T-helper 1 cell treated with Interleukin-12 subunit alpha and Interleukin-12 subunit beta and Interleukin-4 antibody, amounts not matched to agents 30 ng/mL and 1 ng/mL, for 36 hours (primary cell): ENCODE measurements around the gene PLCB1. TPM values are rescaled to one million over a fixed set of nuclear protein-coding genes. Genes with fewer than 3 reads are reported as not detected.

ENCODE experiments used
- intact Hi-C: fragments of 100-400 bp; cut with micrococcal nuclease; formaldehyde crosslinking; loops from one replicate; pipeline ENCODE4 v1.15.1; 2024
- total RNA-seq: library from RNA; stranded (reverse); gene quantifications from 2 replicates; pipeline ENCODE4 v1.2.3, GENCODE V29; 2022

Gene PLCB1
- total RNA-seq, 1 donor from 2014 or later = 1.4 TPM

DNA sequence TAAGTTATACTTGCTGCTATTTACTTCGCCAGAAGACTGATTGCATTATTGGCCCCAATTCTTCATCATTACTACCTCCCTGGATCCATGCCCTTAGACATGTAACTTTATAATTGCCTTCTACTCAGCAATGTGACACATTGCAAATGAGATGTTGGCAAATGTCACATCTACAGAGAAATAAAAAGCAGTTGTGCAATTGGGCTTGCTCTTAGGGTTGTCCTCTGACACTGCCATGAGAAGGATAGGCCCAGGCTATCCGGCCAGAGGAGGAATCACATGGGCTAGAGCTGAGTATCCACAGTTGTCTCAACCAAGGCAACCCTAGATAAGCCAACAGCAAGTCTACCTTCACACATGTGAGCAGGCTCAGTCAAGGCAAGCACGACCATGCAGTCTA lies 447.0 kb downstream of the PLCB1 start:
- intact Hi-C loops = no loop called here

DNA sequence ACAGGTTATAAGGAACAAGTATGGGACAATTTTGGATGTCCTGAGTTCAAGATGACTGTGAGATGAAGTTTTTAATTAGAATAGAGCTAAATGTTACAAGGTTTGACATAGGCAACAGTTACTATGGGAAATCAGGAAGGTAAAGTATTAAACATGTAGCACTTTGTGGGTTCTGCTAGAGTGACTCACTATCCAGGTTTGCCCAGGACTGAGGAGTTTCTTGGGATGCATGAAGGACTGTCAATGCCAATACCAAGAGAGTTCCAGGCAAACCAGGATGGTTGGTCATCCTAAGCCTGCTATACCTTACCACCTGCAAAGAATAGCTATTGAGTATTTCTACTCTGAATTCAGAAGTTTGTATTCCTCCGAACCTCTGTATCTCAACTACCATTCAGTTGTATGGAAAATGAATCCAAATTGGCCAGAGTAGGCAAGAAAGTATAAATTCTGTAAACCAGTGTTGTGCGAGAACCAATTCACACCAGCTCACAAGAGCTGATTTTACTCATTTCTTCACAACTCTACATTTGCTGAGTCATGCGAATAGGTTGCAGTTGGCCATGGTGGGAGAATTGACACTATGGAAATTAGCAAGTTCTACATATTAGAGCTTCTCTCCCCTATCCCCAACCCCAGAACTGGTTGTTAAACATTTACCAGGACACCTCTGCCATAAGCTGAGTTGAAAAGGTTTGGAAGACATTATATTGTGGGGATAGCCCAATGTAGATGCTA lies 449.5 kb downstream of the PLCB1 start:
- intact Hi-C loops = no loop called here

DNA sequence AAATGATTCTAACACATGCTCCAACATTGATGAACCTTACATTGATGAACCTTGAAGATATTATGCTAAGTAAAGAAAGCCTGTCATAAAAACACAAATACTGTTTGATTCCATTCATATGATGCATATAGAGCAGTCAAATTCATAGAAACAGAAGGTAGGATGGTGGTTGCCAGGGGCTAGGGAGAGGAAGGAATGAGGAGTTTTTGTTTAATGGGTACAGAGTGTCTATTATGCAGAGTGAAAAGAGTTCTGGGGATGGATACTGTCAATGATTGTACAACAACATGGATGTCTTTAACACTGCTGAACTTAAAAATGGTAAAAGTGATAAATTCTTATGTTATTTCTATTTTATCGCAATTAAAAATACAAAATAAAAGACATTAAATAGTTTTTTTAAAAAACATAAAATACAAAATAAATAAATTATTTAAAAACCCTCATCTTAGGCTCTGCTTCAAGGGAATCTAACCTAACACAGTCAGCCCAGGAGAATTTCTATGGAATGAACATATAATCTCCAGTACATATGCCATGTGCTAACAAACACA lies 451.0 kb downstream of the PLCB1 start:
- intact Hi-C loops = no loop called here

DNA sequence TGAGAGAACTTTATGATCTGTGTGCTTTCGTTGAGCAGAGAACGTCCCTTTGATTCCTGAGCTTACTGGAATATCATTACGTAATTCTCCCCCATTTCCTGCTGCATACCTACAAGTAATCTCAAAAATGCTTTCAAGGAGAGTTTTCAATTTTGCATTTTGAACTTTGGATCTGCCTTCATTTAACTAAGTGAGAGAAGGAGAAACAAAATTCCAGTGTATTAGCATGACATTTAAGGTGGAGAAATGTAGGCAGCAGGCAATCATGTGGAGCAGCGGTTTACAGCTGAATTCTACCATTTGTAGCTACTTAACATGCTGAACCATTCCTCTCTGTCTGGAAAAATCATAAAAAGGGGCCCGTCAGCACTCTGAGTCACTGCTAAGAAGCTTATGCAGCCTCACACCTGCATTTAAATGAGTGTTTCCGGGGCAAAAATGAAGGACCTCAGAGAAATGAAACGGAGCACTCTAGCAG lies 451.5 kb downstream of the PLCB1 start:
- intact Hi-C loops = no loop called here

DNA sequence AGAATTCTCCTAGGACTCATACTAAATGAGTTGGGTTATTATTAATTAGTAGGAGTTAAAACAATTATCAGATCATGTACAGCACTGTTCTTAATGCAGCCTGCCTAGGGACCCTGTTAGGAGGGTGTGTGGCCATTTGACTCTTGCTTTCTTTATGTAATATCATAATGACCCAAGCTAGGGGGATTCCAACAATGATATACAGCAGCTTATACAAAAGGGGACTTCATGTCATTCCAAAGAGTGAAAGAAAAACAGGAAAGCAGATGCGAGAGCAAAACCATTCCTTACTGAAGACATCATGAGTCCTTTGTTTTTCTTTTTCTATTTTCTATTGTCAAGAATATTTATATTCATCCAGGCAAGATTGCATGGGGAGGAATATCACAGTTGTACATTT lies 455.2 kb downstream of the PLCB1 start:
- intact Hi-C loops = no loop called here

DNA sequence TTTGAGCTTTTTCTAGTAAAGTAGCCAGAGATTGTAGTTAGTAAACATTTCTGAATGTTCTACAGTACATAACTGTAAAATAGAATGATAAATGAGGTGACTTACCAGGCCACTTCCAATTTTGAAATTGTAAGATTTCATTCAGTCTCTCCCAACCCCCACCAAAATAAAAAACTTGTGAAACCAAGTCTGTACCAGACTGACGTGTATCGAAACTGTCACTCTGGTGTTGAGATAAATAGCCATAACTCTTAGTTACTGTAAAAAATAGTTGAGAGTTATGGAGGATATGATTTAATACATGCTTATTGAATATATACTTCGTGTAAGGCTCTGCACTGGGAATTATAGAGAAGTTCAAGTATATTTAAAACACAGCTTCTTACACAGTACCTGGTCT lies 455.7 kb downstream of the PLCB1 start:
- intact Hi-C loops = no loop called here

DNA sequence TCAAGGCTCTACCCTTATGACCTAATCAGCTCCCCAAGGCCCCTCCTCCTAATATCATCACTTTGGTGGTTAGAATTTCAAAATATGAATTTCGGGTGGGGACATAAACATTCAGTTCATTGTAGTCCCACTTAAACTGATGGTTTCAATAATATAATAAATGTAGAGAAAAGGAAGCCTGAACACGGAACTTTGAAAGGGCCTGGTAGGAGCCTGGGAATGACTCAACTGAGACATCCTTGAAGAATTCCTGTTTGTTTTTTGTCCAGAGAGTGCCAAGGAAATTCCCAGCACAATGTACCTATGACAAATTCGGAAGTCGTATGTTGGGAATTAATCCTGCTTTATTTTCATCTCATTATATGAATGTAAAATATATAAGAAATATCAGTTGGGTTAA lies 457.9 kb downstream of the PLCB1 start:
- intact Hi-C loops = no loop called here

DNA sequence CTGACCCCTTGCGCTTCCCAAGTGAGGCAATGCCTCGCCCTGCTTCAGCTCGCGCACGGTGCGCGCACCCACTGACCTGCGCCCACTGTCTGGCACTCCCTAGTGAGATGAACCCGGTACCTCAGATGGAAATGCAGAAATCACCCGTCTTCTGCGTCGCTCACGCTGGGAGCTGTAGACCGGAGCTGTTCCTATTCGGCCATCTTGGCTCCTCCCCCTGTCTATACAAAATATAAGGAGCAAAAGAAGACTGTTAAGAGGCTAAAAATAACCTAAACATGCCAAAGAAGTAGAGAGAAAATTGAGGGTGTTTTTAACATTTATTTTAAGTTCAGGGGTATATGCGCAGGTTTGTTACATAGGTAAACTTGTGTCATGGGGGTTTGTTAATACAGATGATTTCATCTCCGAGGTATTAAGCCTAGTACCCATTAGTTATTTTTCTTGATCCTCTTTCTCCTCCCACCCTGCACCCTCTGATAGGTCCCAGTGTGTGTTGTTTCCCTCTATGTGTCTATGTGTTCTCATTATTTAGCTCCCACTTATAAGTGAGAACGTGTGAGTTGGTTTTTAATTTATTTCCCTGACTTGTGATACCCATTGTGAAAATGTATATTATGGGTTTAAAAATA lies 469.0 kb downstream of the PLCB1 start:
- intact Hi-C loops = loop anchor here (5.0 kb wide), 1 partner anchor 389 kb away; no protein-coding TSS in a partner anchor

DNA sequence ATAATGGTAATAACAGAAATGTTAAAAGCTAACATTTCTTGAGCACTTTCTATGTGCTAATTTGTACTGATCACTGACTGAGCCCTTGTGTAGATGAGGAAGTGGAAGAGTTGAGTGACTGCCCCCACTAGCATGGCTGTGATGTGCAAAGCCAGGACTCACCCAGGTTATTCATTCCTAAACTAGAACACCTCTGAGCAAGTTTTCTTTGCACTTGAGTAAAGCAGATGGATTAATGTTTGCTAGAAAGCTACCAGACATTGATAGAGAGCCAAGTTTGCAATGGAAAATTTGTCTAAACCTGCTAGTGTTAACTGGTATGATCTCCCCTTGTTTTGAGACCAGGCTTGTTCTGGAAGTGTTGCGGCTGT lies 469.5 kb downstream of the PLCB1 start:
- intact Hi-C loops = loop anchor here (5.0 kb wide), 1 partner anchor 389 kb away; no protein-coding TSS in a partner anchor

DNA sequence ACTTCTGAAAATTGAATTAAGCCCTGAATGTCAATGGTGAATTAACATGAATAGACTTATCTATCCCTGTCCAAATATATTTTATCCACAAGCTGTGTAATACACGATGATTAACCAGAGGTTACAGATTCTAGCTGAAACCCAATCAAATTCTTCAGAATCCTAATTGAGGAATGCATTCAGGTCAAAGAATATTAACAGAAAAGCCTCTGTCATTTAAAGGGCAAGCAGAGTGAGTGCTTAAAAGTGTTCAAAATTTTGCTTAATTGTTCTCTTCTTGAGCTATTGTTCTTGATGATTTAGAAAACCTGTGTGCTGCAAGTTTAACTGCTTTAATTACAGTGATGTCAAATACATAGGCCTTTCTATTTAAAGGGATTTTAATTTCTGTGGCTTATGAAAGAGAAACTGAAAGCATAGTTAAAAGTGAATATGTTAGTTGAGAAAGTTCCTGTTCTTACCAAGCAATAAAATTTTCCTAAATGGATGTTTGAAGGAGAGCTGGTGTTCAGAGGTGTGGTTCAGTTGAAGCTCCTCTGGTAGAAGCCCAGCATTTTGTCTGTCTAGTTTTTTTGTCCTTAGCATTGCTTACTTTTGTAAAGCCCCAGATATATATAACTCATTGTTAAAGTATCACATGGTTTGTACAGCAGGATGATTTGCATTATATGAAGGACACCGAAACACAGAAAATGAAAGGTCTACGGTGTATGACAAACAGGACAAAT lies 470.5 kb downstream of the PLCB1 start:
- intact Hi-C loops = loop anchor here (5.0 kb wide), 1 partner anchor 390 kb away; no protein-coding TSS in a partner anchor

DNA sequence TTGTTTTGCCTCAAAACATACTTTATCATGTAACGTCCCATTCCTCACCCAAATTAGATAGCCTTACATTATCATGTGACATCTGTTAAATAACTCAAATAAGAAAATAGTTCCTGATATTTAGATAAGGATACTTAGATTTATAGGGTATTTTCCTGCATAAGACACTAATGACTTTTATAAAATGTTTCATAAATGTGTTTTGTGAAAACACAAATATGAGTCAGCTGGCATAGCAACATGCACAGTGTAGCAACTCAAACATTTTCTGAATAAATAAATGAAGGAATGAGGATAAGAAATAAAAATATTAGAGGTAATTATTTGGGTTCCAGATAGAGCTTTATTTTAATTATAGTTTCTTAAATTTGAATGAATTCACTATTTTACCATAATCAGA lies 476.4 kb downstream of the PLCB1 start:
- intact Hi-C loops = no loop called here

DNA sequence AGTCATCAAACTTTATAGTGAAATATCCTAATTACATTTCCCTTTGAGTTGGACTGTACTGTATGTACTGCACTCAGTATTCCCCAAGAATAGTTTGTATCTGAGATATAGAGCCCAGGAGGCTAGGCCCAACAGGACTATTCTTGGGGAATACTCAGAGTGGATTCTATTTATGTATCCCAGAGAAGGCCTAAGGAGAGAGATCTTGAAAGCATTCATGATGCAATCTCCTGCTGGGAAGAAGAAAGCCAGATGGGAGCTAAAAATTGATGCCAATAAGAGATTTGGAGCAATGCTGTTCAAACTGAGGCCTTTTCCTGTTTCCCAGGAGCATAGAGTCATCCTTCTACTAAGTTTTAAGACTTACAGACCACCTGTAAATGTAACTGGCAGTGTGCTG lies 484.7 kb downstream of the PLCB1 start:
- intact Hi-C loops = no loop called here

DNA sequence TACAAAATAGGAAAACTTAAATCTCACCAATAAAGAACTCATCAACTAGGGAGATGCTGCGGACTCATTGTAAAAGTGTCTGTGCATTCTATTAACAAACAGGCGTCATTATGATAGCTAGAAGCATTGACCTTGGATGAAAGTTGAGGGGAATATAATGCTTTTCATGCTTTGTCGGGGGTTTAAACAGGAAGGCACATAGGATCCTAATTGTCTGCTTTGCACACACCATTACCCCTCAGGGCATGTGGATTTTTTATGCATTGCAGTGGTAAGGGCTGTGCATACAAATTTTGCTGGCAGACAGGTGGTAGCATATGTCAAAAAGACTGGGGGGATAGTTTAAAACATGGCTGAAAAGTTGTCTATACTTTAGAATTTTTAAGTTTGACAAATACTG lies 488.9 kb downstream of the PLCB1 start:
- intact Hi-C loops = no loop called here

DNA sequence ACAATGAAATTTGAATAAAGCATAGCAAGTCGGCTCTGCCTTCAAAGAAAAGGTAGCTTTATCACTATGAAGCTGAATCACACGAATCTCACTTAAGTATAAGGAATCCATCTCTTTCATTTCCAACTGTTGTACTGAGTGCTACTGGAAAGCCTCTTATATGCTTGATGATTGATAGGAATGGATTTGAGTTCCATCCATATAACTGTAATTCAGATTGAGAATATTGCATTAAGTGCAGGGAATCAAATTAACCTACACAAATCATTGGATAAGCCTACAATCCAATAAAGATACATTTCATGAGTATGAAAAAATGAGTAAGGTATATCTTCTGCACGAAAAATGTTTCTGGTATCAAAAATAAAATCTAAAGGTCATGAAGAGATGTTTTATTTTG lies 492.0 kb downstream of the PLCB1 start:
- intact Hi-C loops = no loop called here

DNA sequence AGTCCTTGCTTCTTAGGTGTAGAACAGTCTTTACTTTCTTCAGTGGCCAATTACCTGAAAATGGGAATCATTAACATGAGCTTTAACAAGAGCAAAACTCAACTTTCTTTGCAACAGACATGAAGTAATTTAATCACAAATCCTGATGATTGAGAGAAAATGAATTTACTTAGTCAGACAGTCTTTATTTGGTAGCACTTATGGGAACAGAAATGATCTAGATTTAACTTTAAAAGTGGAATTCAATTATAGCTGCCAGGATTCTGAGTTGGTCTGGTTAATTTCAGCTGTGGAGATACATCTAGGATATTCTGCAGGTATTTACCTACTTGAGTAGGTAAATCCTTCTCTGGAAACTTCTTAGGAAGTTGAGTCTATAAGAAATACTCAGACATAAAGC lies 492.6 kb downstream of the PLCB1 start:
- intact Hi-C loops = no loop called here

DNA sequence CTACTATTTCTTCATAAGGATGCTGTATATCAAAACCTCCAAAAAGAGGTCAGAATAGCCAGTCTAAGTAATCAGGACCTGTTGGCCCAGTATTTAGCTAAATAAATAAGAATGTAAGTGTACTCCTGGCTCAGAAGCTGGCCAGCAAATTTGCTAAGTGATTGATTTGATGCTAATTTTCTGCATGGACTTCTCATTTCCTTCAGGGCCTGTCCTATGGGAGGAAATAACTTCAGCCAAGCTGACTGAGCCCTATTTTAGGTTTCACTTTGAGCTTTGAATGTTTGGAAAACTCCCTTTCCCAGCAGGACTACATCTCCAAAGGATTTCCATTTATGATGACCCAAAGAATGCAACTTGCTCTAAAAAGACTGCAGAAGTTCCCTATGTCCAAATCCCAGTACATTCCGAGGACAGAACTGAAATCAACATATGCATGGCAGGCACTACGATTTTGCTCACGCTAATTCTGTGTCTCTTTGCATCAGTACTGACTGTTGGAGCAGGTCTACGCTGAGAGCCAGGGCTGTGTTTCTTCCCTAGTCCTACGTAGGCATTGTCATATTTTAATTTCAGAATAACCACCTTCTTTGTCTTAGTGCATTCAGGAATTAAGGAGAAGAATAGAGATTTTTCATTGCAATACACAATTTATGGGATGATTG lies 495.4 kb downstream of the PLCB1 start:
- intact Hi-C loops = no loop called here

DNA sequence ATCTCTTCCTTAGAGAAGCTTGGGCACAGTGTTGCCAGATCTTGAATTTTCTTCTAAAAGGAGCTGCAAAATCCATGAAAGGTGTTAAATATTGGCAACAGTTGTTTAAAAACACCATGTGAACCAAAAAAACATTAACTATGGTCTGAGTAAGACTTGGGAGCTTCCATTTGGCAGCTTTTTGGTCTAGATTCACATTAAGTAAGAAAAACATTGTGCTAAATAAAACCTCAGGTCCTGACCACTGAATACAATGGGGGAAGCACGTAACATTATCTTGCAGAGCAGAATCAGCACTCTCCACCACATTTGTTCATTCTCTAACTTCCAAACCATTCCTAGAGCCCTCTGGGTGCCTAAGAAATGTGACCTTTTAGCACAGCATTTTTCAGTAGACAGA lies 499.2 kb downstream of the PLCB1 start:
- intact Hi-C loops = no loop called here

DNA sequence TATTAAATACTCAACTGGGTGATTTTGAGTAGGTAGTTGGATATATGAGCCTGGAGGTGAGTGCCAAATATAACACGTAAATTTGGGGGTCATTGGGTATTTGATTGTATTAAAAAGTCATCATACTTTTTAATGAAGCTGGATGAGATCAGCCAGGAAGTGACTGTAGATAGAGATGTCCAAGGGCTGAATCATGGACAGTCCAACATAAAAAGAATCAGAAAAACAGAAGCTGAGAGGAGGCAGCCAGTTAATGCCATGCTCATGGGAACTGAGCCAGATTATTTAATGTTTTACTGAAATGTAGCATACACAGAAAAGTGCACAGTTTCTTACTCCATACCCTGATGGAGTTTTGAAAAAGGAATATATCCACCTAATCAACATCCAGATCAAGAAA lies 501.3 kb downstream of the PLCB1 start:
- intact Hi-C loops = no loop called here

DNA sequence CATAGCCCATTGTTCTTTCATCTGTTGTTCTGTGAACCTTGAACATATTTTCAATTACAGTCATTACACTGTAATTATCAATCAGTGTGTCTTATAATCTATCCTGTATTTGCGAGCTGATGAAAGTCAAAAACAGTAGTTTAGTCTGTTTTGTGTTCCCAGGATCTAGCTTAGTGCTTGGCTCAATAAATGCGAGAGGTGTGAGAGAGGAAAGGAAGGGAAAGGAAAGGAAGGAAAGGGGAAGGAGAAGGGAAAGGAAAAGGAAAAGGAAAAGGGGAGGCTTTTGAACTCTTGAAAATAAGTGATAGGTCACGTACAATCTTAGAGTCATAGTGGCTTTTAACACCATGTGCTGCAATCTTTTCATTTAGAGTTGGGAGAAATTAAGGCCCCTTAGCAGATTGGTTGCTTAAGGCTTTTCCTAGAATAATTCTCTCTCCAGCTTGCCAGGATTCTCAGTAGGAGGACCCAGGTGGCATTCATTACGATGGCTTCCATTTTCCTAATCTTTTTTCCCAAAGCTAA lies 503.0 kb downstream of the PLCB1 start:
- intact Hi-C loops = no loop called here

DNA sequence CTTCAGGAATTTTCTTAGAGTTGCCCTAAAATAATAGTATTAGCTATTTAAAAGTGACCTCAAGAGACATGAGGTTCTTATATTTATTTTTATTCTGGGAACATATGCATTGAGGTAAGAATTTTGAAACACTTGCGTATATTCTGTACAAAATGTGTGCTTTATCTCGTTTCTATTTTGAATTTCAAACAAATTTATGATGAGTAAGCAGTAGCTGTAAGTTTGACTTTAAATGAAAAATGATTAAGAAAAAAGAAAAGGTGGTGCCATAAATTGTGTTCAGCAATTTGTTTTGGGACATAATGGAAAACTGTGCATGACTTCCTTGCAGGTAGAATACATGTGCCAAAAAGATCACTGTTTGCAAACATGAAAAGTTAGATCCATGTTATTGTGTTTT lies 503.8 kb downstream of the PLCB1 start:
- intact Hi-C loops = no loop called here

DNA sequence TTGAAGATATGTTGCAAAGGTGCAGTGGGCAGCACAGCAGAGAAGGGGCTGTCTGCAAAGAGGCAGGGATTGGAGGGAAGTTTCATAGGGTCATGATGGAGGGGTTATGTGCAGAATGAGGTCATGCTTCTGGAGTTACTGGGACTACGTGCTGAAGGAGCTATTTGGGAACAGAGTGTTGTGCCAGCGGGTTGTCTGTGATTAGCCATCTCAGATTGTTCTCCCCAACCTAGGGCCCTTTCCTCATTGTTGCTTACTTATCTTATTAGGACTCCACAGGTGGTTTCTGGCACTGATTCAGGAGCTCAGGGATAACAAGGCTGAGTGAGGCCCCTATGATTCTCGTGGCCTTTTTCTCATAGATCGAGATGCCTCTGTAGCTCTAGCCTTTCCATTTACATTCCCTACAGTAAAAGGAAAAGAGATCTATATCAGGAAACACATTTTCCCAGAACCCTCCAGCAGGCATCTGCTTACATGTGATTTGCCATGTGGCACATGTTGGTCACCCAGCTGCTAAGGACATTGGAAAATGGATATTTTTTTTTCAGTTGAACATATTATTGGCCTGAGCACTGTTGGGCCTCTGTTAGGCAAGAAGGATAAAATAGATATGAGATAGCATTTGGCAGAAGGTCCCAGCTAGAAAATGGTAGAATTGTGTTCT lies 507.2 kb downstream of the PLCB1 start:
- intact Hi-C loops = no loop called here
